ENCODE measurements around the gene HOXC4. TPM values are rescaled to one million over a fixed set of nuclear protein-coding genes. Genes with fewer than 3 reads are reported as not detected.

Gene HOXC4
- total RNA-seq, 1 donor from 2014 or later = 1.2 TPM

DNA sequence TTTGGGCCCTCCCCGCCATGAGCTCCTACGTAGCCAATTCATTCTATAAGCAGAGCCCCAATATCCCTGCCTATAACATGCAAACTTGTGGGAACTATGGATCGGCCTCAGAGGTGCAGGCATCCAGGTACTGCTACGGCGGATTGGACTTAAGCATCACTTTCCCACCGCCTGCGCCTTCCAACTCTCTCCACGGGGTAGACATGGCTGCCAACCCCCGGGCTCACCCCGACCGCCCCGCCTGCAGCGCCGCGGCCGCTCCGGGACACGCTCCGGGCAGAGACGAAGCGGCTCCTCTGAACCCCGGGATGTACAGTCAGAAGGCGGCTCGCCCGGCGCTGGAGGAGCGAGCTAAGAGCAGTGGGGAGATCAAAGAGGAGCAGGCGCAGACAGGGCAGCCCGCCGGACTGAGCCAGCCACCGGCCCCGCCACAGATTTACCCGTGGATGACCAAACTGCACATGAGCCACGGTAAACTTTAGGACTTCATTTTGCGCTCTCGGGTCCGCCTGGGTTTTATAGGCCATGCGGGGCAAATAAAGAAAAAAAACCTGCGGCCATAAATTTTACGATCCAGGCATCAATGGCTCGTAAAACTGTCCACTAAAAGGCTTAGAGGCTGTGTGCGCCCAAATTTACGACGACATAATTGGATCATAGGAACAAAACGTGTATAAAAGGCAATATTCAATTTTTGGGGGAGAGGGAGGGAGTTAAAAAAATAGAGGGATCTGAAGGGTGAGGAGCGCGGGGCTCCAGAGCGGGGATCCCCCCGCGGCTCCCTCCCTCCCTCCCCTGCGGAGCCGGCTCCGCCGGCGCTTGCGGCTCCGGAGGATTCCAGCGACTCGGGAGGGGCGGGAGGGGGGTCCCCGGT lies 20.3 kb upstream of the HOXC4 start:
- Histone ChIP-seq H3K36me3 (no peaks in the 10 kb centered on the region), H3K27me3 (no peaks in the 10 kb centered on the region), H3K9me3 (no peaks in the 10 kb centered on the region), H3K4me3 (peak overlapping the region; percentile 7 to 32), H3K4me1 (peaks cover 41% of the 10 kb centered on the region), H3K27ac (no peak overlapping the region)
- TF ChIP-seq POLR2A (IDR thresholded peaks at IDR 0.05) (no peak), POLR2AphosphoS5 (IDR thresholded peaks at IDR 0.05; ENCODE audit: insufficient read depth in 1 of 2, low read depth in 1 of 2) (no peak)
- TF ChIP-seq, protein P1, sequence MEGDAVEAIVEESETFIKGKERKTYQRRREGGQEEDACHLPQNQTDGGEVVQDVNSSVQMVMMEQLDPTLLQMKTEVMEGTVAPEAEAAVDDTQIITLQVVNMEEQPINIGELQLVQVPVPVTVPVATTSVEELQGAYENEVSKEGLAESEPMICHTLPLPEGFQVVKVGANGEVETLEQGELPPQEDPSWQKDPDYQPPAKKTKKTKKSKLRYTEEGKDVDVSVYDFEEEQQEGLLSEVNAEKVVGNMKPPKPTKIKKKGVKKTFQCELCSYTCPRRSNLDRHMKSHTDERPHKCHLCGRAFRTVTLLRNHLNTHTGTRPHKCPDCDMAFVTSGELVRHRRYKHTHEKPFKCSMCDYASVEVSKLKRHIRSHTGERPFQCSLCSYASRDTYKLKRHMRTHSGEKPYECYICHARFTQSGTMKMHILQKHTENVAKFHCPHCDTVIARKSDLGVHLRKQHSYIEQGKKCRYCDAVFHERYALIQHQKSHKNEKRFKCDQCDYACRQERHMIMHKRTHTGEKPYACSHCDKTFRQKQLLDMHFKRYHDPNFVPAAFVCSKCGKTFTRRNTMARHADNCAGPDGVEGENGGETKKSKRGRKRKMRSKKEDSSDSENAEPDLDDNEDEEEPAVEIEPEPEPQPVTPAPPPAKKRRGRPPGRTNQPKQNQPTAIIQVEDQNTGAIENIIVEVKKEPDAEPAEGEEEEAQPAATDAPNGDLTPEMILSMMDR (IDR thresholded peaks at IDR 0.05) = no peak
- no peak for DNase-seq (ENCODE audit: extremely low spot score in 2 of 2)
- intact Hi-C loops (cut with DNase I) = loop anchor here (5.0 kb wide), 1 partner anchor 164 kb away; no protein-coding TSS in a partner anchor

DNA sequence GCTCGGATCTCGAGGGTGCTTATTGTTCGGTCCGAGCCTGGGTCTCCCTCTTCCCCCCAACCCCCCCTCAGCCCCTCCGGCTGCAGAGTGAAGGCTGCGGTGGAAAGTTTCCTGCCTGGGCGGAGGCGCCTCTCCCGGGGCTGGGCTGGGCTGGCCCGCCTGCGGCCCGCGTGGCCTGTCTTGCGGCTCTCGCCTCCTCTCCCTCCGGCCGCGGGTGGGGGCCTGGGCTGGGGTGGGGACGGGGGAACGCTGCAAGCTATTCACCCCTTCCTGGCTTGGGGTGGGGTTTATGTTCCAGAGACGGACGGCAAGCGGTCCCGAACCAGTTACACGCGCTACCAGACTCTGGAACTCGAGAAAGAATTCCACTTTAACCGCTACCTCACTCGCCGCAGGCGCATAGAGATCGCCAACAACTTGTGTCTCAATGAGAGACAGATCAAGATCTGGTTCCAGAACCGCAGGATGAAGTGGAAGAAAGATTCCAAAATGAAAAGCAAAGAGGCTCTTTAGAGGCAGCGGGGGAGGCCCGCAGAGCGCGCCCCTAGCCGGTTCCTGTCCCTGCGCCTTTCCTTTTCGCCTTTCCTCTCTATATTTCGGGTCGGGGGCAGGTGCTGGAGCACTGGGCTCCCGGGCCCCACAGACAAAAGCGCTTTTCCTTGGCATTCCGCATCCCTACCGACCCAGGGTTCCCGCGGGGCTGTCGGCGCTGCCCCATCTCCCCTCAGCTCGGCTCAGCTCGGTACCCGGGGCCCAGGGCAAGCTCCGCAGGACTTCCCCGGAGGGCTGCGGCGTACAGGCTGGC lies 19.5 kb upstream of the HOXC4 start:
- TF ChIP-seq, protein P1 (IDR thresholded peaks at IDR 0.05) = no peak
- no peak for TF ChIP-seq POLR2A (IDR thresholded peaks at IDR 0.05)
- TF ChIP-seq POLR2AphosphoS5 (IDR thresholded peaks at IDR 0.05; ENCODE audit: insufficient read depth in 1 of 2, low read depth in 1 of 2) = no peak
- intact Hi-C loops (cut with DNase I) = loop anchor here (5.0 kb wide), 1 partner anchor 163 kb away; no protein-coding TSS in a partner anchor
- H3K4me1 ChIP-seq = peaks cover 35% of the 10 kb centered on the region
- no peaks in the 10 kb centered on the region for H3K9me3 ChIP-seq
- H3K36me3 ChIP-seq = no peaks in the 10 kb centered on the region
- no peak for DNase-seq (ENCODE audit: extremely low spot score in 2 of 2)
- no peak overlapping the region for H3K27ac ChIP-seq
- H3K27me3 ChIP-seq = no peaks in the 10 kb centered on the region
- peak overlapping the region; percentile 7 to 32 for H3K4me3 ChIP-seq

DNA sequence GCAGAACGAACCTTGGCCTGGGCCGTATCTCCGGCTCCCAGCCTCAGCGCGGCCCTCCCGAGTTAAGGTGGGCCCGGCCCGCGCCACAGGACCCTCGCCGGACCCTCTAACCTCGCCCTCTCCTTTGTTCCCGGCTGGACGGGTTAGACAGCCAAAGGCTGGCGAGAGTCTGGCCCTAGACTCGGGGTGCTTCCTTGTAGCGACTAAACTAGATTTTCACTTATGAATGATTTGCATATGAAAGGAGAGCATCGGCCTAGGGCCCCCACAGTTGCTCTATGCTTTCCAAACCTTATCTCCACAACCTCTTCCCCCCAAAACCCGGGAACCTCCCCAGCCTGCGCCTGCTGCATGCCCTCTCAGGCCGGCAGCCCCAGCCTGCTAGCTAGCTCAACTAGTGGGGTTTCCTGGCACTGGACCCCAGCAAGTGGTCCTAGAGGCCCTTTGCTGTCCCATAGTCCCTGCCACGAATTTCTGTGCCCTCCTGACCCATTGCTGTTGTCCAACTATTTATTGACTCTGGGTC lies 18.8 kb upstream of the HOXC4 start:
- H3K4me3 ChIP-seq = no peak overlapping the region
- H3K27me3 ChIP-seq = no peaks in the 10 kb centered on the region
- intact Hi-C loops (cut with DNase I) = loop anchor here (5.0 kb wide), 1 partner anchor 162 kb away; no protein-coding TSS in a partner anchor
- H3K4me1 ChIP-seq = peaks cover 35% of the 10 kb centered on the region
- no peak for DNase-seq (ENCODE audit: extremely low spot score in 2 of 2)
- H3K36me3 ChIP-seq = no peaks in the 10 kb centered on the region
- H3K9me3 ChIP-seq = no peaks in the 10 kb centered on the region
- no peak overlapping the region for H3K27ac ChIP-seq
- TF ChIP-seq, protein P1 (IDR thresholded peaks at IDR 0.05) = no peak
- TF ChIP-seq POLR2AphosphoS5 (IDR thresholded peaks at IDR 0.05; ENCODE audit: insufficient read depth in 1 of 2, low read depth in 1 of 2) = no peak
- TF ChIP-seq POLR2A (IDR thresholded peaks at IDR 0.05) = no peak

DNA sequence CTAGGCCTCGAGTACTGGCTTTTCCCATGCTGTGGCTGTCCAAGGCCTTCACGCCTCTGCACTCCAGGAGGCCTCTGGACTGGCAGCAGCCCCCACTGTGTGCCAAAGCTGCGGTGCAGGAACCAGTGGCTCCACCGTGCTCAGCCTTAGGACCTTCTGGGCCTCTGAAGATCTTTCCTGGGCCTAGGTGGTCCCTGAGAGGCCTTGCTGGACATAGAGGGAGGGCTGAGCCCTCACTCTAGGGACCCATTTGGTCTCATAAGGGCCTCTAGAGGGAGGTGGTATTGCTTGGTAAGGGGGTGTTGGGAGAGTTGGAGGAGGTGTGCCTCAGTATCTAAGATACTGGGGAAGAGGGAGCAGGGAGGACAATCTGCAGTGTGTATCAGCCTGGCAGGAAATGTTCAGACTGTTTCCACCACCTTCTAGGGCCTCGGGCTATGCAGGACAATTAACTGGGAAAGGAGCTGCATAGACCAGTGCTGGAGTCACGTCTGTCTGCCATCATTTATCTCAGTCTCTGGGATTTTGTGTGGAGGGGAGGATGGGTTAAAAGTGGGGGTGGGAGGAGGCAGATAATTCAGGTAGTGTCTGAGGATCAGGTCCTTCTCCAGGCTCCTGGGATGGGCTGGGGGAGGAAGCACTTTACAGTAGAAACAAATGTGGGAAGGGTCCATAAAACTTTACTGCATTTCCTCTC lies 17.9 kb upstream of the HOXC4 start:
- intact Hi-C loops (cut with DNase I) = no loop called here
- Histone ChIP-seq H3K4me1 (peaks cover 31% of the 10 kb centered on the region), H3K4me3 (no peak overlapping the region), H3K9me3 (no peaks in the 10 kb centered on the region), H3K27me3 (no peaks in the 10 kb centered on the region), H3K36me3 (no peaks in the 10 kb centered on the region), H3K27ac (no peak overlapping the region)
- TF ChIP-seq, protein P1 (IDR thresholded peaks at IDR 0.05) = no peak
- no peak for TF ChIP-seq POLR2A (IDR thresholded peaks at IDR 0.05)
- TF ChIP-seq POLR2AphosphoS5 (IDR thresholded peaks at IDR 0.05; ENCODE audit: insufficient read depth in 1 of 2, low read depth in 1 of 2) = no peak
- DNase-seq (ENCODE audit: extremely low spot score in 2 of 2) = no peak

All from vagina (tissue), 2 donors.